MCF 10A (cell line): ENCODE results near the gene LGI4. TPM values are rescaled to one million over a fixed set of nuclear protein-coding genes. Genes with fewer than 3 reads are reported as not detected.

Source experiments
- BruUV-seq: library from RNA; stranded (reverse); fragments of 400-500 nt; replicated peaks from 2 replicates; lab custom pipeline; 2021; lab: Mats Ljungman, UMichigan
- CTCF ChIA-PET: fragments of 300-600 bp; sonication (Branson Sonifier 250); formaldehyde crosslinking; extraction: SDS; loops from one replicate; lab custom pipeline; 2021; ENCODE audit warnings: antibody characterized with exemption, inconsistent platforms; lab: Yijun Ruan, JAX
- POLR2A ChIA-PET: fragments of 300-600, 350-650 bp; sonication (Branson Sonifier 250); formaldehyde crosslinking; extraction: SDS; loops from one replicate; lab custom pipeline; 2020; ENCODE audit warnings: antibody characterized with exemption, inconsistent platforms; lab: Yijun Ruan, JAX
- DNase-seq: peaks from one replicate; pipeline ENCODE4 v3.0.0-alpha.2; 2018; ENCODE audit not compliant: unreplicated experiment
- H3K27ac Mint-ChIP-seq: one replicate; pipeline ENCODE4 v1.8.0; 2022; ENCODE audit warnings: mild to moderate bottlenecking, low read depth, mixed read lengths; ENCODE audit not compliant: unreplicated experiment
- H3K27me3 Mint-ChIP-seq: one replicate; pipeline ENCODE4 v1.8.0; 2022; ENCODE audit warnings: mixed read lengths; ENCODE audit not compliant: insufficient read depth, unreplicated experiment
- H3K36me3 Mint-ChIP-seq: one replicate; pipeline ENCODE4 v1.8.0; 2022; ENCODE audit warnings: mild to moderate bottlenecking, moderate library complexity, mixed read lengths; ENCODE audit not compliant: insufficient read depth, unreplicated experiment
- H3K4me1 Mint-ChIP-seq: one replicate; pipeline ENCODE4 v1.8.0; 2022; ENCODE audit warnings: mixed read lengths; ENCODE audit not compliant: insufficient read depth, unreplicated experiment
- H3K4me3 Mint-ChIP-seq: one replicate; pipeline ENCODE4 v1.8.0; 2022; ENCODE audit warnings: mild to moderate bottlenecking, moderate library complexity, mixed read lengths; ENCODE audit not compliant: unreplicated experiment
- H3K9me3 Mint-ChIP-seq: one replicate; pipeline ENCODE4 v1.8.0; 2022; ENCODE audit warnings: mixed read lengths; ENCODE audit not compliant: unreplicated experiment
- CTCF ChIP-seq: fragments of 200-600 bp; IDR thresholded peaks from one replicate; pipeline ENCODE4 v1.8.0; 2022; ENCODE audit warnings: antibody characterized with exemption, mild to moderate bottlenecking; ENCODE audit not compliant: unreplicated experiment
- intact Hi-C: fragments of 100-400 bp; cut with micrococcal nuclease; formaldehyde crosslinking; loops from 2 replicates; pipeline ENCODE4 v1.14.1; 2022
- total RNA-seq: library from RNA; stranded (reverse); gene quantifications from 2 replicates; pipeline ENCODE4 v1.2.3, GENCODE V29; 2022

LGI4 gene
- total RNA-seq, 1 experiment from 2014 or later, result not detected

- H3K27ac Mint-ChIP-seq, result no peak overlapping the region
- ChIA-PET CTCF (interaction anchor here (0.9 to 1.9 kb wide), 4 partner anchors 13 to 105 kb away, joined by 3 to 6 read pairs (median 5); partner anchors contain the start of gene FXYD3), POLR2A (no interaction called here)
- intact Hi-C loops, result loop anchor here (10.0 kb wide), 1 partner anchor 315 kb away; no protein-coding TSS in a partner anchor
- H3K4me3 Mint-ChIP-seq, result no peak overlapping the region
- H3K27me3 Mint-ChIP-seq, result no peaks in the 10 kb centered on the region
- TF ChIP-seq CTCF, result no peak
- no peaks in the 10 kb centered on the region for H3K36me3 Mint-ChIP-seq
- DNase-seq, result no peak
- peaks cover 18% of the 10 kb centered on the region for H3K4me1 Mint-ChIP-seq
- BruUV-seq, result no TSS peak
- no peaks in the 10 kb centered on the region for H3K9me3 Mint-ChIP-seq
These were observed 14.6 kb upstream of the LGI4 start for GRCh38 chr19:35149463-35149862.

GRCh38 chr19:35146746-35147459 is 12.0 kb upstream of the LGI4 start:
- CTCF ChIA-PET, result interaction anchor here (0.6 to 0.9 kb wide), 4 partner anchors 9 to 754 kb away, joined by 3 to 5 read pairs (median 3); no protein-coding TSS in a partner anchor
- POLR2A ChIA-PET, result no interaction called here
- Mint-ChIP-seq H3K9me3 (no peaks in the 10 kb centered on the region), H3K4me3 (no peak overlapping the region), H3K27ac (no peak overlapping the region), H3K27me3 (peaks cover 13% of the 10 kb centered on the region), H3K4me1 (peaks cover 8% of the 10 kb centered on the region), H3K36me3 (no peaks in the 10 kb centered on the region)
- no peak for TF ChIP-seq CTCF
- no peak for DNase-seq
- no TSS peak for BruUV-seq
- intact Hi-C loops, result loop anchor here (10.0 kb wide), 1 partner anchor 318 kb away; no protein-coding TSS in a partner anchor

- TF ChIP-seq CTCF, result no peak
- POLR2A ChIA-PET, result no interaction called here
- H3K36me3 Mint-ChIP-seq, result no peaks in the 10 kb centered on the region
- H3K9me3 Mint-ChIP-seq, result no peaks in the 10 kb centered on the region
- no peak overlapping the region for H3K27ac Mint-ChIP-seq
- peaks cover 15% of the 10 kb centered on the region for H3K4me1 Mint-ChIP-seq
- peak; percentile 64 for DNase-seq
- H3K4me3 Mint-ChIP-seq, result no peak overlapping the region
- CTCF ChIA-PET, result interaction anchor here (0.6 to 2.3 kb wide), 5 partner anchors 9 to 350 kb away, joined by 3 to 18 read pairs (median 3); partner anchors contain the start of gene FXYD5
- BruUV-seq, result no TSS peak
- H3K27me3 Mint-ChIP-seq, result peaks cover 19% of the 10 kb centered on the region
- intact Hi-C loops, result loop anchor here (10.0 kb wide), 1 partner anchor 320 kb away; no protein-coding TSS in a partner anchor
These were observed 10.0 kb upstream of the LGI4 start for GRCh38 chr19:35144600-35145436.

- POLR2A ChIA-PET, result no interaction called here
- TF ChIP-seq CTCF, result no peak
- Mint-ChIP-seq H3K4me3 (no peak overlapping the region), H3K27me3 (peaks cover 19% of the 10 kb centered on the region), H3K27ac (no peak overlapping the region), H3K36me3 (no peaks in the 10 kb centered on the region), H3K4me1 (peaks cover 15% of the 10 kb centered on the region), H3K9me3 (no peaks in the 10 kb centered on the region)
- intact Hi-C loops, result loop anchor here (10.0 kb wide), 1 partner anchor 321 kb away; no protein-coding TSS in a partner anchor
- no peak for DNase-seq
- CTCF ChIA-PET, result interaction anchor here (1.7 to 2.3 kb wide), 2 partner anchors 8 to 10 kb away, joined by 7 to 18 read pairs; partner anchors contain the start of gene FXYD5
- BruUV-seq, result no TSS peak
These were observed 9.4 kb upstream of the LGI4 start for GRCh38 chr19:35144259-35144599.
